Motor neuron (in vitro differentiated cells): Measurements from ENCODE around the gene TAS1R1. TPM values are rescaled to one million over a fixed set of nuclear protein-coding genes. Genes with fewer than 3 reads are reported as not detected.

Source experiments
- ATAC-seq, 8 experiments: fragments of 200-7000 bp; cut with Tn5 transposase; replicated peaks in 6 of 8; 2 replicates each; pipeline ENCODE4 v1.8.0; 2021; ENCODE audit warnings: mild to moderate bottlenecking in 8 of 8, moderate library complexity in 8 of 8
- H3K27ac ChIP-seq, 2 donors: fragments of 250-450 bp; sonication (Bioruptor Pico); 2 replicates each; pipeline ENCODE4 v1.9.0; 2021; ENCODE audit warnings: antibody characterized with exemption in 2 of 2, mild to moderate bottlenecking in 2 of 2, moderate library complexity in 1 of 2
- H3K4me1 ChIP-seq, 2 donors: fragments of 250-450 bp; sonication (Bioruptor Pico); replicated peaks in 1 of 2; 2 replicates each; pipeline ENCODE4 v1.6.1; 2021; ENCODE audit warnings: antibody characterized with exemption in 2 of 2, mild to moderate bottlenecking in 2 of 2, moderate library complexity in 1 of 2
- H3K4me3 ChIP-seq, 5 donors: fragments of 250-450 bp; sonication (Bioruptor Pico); 2 replicates each; pipeline ENCODE4 v1.9.0; 2021; ENCODE audit warnings: antibody characterized with exemption in 5 of 5, mild to moderate bottlenecking in 5 of 5, moderate library complexity in 4 of 5
- WGBS, 10 experiments: fragments of 450-650 bp; shearing (Covaris generic); methylation state at CpG; one replicate each; pipeline ENCODE4 v1.0.0; 2022; 5-methylcytosine and 5-hydroxymethylcytosine counted together
- in situ Hi-C, 9 experiments: fragments of 400-800 bp; cut with MboI; loops; one replicate each; pipeline ENCODE4 v1.15.0; 2021; ENCODE audit warnings: low sequenced_read_pairs in 9 of 9, low pct_unique_long_range_greater_than_20kb in 2 of 9; ENCODE audit not compliant: unreplicated experiment in 9 of 9
- total RNA-seq, 8 experiments: library from RNA; unstranded; fragments of 300-600 nt; gene quantifications; 2 replicates each; pipeline versions ENCODE4 v1.2.3 to v1.2.4, GENCODE V29; 2022

Gene TAS1R1
- total RNA-seq, 8 experiments from 2014 or later: 0.22 to 0.82 (median 0.33) TPM; not detected in 1

DNA sequence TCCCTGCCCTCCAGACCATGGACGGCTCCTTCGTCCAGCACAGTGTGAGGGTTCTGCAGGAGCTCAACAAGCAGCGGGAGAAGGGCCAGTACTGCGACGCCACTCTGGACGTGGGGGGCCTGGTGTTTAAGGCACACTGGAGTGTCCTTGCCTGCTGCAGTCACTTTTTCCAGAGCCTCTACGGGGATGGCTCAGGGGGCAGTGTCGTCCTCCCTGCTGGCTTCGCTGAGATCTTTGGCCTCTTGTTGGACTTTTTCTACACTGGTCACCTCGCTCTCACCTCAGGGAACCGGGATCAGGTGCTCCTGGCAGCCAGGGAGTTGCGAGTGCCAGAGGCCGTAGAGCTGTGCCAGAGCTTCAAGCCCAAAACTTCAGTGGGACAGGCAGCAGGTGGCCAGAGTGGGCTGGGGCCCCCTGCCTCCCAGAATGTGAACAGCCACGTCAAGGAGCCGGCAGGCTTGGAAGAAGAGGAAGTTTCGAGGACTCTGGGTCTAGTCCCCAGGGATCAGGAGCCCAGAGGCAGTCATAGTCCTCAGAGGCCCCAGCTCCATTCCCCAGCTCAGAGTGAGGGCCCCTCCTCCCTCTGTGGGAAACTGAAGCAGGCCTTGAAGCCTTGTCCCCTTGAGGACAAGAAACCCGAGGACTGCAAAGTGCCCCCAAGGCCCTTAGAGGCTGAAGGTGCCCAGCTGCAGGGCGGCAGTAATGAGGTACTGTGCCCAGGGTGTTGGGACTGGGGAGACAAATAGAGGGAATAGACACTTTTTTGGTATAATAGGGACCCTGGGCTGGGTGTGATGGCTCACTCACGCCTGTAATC, 25.7 kb downstream of the TAS1R1 start:
- 15 to 46% (median 36%) methylated on average over 2 to 11 of the region's 19 CpGs; no CpG with 5 or more reads in 2 of the 10 experiments for WGBS, 10 experiments
- Histone ChIP-seq H3K4me1 (peaks cover 22 to 23% of the 10 kb centered on the region in 2 donors), H3K27ac (peak overlapping the region in 1 of 2 donors; percentile 81), H3K4me3 (peak overlapping the region; percentile 62 to 91 (median 83))
- ATAC-seq: no peak
- in situ Hi-C loops: no loop called here

DNA sequence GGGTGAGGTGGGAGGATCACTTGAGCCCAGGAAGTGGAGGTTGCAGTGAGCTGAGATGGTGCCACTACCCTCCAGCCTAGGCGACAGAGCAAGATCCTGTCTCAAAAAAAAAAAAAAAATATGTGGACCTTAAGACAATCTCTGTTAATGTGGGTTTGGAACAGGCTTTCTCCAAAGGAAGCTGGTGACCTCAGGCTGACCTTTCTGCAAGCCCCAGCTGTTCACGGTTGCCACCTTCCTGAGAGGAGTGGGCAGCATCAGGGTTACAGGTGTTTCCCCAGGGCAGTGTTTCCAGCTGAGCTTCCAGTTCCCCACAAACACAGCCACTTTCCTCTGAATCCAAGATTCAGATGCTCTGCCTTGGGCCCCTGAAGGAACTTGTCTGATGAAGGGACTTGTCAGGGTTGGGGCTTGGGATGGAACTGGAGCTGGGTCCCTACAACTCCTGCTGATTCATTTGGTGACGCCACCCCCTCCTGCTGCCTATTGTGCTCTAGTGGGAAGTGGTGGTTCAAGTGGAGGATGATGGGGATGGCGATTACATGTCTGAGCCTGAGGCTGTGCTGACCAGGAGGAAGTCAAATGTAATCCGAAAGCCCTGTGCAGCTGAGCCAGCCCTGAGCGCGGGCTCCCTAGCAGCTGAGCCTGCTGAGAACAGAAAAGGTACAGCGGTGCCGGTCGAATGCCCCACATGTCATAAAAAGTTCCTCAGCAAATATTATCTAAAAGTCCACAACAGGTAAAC, 26.6 kb downstream of the TAS1R1 start:
- in situ Hi-C loops: no loop called here
- Histone ChIP-seq H3K27ac (no peak overlapping the region), H3K4me3 (no peak overlapping the region), H3K4me1 (peaks cover 22 to 23% of the 10 kb centered on the region in 2 donors)
- 80 to 100% (median 92%) methylated on average over 1 to 10 of the region's 10 CpGs; no CpG with 5 or more reads in 2 of the 10 experiments for WGBS, 10 experiments
- ATAC-seq: no peak

DNA sequence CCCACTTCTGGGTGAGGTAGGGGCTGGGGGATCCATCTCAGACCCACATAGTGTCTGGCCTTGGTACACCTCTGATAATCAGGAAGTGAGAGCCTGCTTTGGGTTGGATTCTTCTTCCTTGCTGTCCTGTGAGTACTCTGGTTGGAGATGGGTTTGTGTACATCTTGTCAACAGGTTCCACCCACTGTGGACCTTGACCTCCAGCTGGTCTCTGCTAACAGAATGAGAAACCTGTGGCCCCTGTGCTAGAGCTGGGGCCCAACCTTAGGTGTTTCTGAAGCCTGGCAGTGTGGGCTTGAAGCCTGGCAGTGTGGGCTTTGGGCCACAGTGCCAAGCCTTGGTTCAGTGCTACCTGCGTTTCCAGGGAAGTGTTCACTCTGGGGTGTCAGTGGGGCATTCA, 27.3 kb downstream of the TAS1R1 start:
- no peak overlapping the region for H3K4me3 ChIP-seq
- peaks cover 22 to 23% of the 10 kb centered on the region in 2 donors for H3K4me1 ChIP-seq
- H3K27ac ChIP-seq: no peak overlapping the region
- in situ Hi-C loops: no loop called here
- 60 to 100% (median 100%) methylated on average over 1 of the region's 1 CpG; no CpG with 5 or more reads in 7 of the 10 experiments for WGBS, 10 experiments
- ATAC-seq: no peak

DNA sequence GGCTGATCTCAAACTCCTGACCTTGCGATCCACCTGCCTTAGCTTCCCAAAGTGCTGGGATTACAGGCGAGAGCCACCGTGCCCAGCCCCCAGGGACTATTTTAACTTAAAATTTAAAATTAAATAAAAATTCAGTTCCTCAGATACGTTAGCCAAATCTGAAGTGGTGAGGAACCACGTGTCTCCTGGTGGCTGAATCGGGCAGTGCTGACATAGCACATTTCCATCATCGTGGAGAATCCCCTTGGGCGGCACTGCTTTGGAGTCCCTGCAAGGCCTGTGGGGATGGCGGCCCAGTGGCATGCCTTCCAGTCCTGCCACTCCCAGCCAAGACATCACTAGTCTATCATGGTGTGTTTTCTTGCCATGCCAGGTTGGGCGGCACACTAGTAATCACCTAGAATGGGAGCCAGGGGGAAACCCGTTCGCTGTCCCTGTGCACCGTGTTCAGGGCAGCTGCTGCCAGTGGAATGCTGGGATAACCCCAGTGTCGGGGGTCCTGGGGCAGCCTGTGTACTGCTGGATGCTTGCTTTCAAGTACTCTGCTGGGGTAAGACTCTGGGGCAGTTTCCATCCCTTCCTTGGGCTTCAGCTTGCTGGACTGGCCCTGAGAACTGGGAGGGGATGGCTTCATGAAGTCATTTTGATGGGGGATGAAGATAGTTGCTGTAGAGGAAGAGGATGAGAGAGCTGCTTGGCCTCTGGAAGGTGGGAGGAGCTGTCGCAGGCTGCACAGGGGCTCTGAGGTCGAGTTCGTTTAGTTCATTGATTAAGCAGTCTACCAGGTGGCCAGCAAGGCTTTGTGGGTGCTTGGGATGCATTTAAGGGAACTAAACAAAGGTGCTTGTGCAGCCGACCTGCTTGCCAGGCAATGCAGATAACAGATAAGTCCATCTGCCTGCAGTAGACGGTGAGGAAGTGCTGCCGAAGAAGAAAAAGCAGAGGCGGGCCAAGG, 29.3 kb downstream of the TAS1R1 start:
- in situ Hi-C loops: no loop called here
- no peak overlapping the region for H3K27ac ChIP-seq
- 17 to 100% (median 82%) methylated on average over 1 to 19 of the region's 21 CpGs; no CpG with 5 or more reads in 2 of the 10 experiments for WGBS, 10 experiments
- no peak overlapping the region for H3K4me3 ChIP-seq
- ATAC-seq: no peak
- H3K4me1 ChIP-seq: peaks cover 14% of the 10 kb centered on the region in 2 donors

DNA sequence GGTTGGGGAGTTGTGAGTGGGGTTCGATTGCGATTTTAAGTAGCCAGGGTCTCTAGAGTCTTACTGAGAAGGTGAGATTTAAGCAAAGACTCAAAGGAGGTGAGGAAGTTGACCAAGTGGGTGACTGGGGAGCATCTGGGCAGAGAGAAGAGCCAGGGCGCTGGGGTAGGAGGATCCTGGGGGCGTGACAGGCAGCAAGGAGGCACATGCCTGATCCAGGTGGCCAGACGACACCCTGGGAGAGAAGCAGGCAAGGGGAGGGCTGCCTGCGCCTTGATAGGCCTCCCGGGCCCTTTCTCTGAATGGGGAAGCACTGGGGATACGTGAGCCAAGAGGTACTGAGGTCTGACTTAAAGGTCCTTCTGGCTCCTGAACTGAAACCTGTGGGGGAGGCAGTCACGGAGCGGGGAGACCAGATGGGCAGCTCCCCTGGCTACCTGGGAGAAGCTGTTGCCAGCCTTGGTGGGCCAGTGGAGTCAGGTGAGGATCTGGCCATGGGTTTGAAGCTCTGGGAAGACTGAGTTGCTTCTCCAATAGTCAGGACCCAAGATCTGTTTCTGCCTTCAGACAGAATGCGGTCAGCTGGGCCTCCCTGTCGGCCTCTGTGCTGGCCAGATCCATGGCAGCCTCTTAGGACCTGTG, 30.1 kb downstream of the TAS1R1 start:
- Histone ChIP-seq H3K4me1 (peaks cover 13% of the 10 kb centered on the region in 2 donors), H3K27ac (no peak overlapping the region), H3K4me3 (no peak overlapping the region)
- in situ Hi-C loops: no loop called here
- WGBS, 10 experiments: 84 to 100% (median 97%) methylated on average over 1 to 10 of the region's 12 CpGs; no CpG with 5 or more reads in 4 of the 10 experiments
- no peak for ATAC-seq

DNA sequence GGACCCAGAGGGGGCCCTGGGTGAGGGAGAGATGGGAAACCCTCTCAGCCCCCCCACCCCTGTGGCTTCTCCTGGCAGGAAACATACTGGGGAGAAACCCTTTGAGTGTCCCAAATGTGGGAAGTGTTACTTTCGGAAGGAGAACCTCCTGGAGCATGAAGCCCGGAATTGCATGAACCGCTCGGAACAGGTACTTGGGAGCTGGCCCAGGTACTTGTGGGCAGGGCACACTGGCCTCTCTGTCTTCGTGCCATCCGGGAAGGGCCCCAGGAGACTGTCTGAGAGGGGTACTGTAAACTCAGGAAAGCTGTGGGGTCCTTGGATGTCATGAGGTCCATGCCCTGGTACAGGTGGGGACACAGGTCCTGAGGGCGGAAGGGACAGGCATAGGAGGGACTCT, 30.7 kb downstream of the TAS1R1 start:
- peaks cover 9% of the 10 kb centered on the region in 2 donors for H3K4me1 ChIP-seq
- H3K27ac ChIP-seq: no peak overlapping the region
- 91 to 100% (median 100%) methylated on average over 2 to 7 of the region's 7 CpGs; no CpG with 5 or more reads in 6 of the 10 experiments for WGBS, 10 experiments
- H3K4me3 ChIP-seq: no peak overlapping the region
- ATAC-seq: peak in 4 of 8 experiments; percentile 3 to 12 (median 4)
- in situ Hi-C loops: no loop called here

DNA sequence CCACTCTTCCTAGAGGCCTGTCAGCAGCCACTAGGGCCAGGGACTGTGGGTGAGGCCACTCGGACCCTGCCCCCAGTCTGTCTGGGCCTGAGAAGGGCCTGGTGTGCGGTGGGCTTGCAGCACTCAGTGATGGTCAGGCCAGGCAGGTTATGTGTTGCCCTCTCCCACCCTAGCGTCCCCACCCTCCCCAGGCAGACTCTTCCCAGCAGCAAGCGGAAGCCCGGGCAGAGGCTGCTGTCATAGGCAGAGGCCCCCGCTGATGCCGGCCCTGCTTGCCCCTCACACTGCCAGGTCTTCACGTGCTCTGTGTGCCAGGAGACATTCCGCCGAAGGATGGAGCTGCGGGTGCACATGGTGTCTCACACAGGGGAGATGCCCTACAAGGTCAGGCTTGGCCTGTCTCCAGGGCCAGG, 31.3 kb downstream of the TAS1R1 start:
- in situ Hi-C loops: no loop called here
- no peak overlapping the region for H3K27ac ChIP-seq
- peak in 5 of 8 experiments; percentile 3 to 23 (median 7) for ATAC-seq
- no peak overlapping the region for H3K4me3 ChIP-seq
- WGBS, 10 experiments: 100% methylated on average over 4 of the region's 11 CpGs; no CpG with 5 or more reads in 9 of the 10 experiments
- H3K4me1 ChIP-seq: peaks cover 4% of the 10 kb centered on the region in 2 donors

DNA sequence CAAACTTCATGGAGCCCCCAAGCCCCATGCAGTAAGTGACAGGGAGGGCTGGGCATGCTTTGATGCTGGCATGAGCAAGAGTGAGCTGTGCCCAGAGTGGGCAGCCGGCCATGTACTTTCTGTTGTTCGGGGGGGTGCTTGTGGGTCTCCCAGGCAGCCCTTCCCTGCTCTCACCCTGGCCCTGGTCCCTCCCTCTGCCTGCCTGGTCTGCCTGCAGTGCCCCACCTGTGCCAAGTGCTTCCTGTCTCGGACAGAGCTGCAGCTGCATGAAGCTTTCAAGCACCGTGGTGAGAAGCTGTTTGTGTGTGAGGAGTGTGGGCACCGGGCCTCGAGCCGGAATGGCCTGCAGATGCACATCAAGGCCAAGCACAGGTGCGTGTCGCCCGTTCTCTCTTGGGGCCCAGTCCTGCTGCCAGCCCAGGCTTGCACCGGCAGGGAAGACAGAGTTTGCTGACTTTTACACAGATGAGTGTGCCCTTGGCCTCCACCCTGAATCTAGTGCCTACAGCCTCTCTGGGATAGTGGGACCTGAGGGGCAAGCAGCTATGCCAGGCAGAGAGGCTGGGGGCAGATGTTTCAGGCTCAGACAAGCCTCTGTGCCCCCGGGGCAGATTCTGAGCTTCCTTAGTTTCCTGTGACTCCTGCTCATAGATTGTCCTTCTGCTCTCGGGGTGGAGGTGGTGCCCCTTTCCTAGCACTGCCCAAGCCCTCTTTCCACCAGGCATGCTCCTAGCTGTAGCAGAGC, 32.3 kb downstream of the TAS1R1 start:
- in situ Hi-C loops: no loop called here
- H3K27ac ChIP-seq: no peak overlapping the region
- 76 to 100% (median 84%) methylated on average over 1 to 6 of the region's 13 CpGs; no CpG with 5 or more reads in 4 of the 10 experiments for WGBS, 10 experiments

DNA sequence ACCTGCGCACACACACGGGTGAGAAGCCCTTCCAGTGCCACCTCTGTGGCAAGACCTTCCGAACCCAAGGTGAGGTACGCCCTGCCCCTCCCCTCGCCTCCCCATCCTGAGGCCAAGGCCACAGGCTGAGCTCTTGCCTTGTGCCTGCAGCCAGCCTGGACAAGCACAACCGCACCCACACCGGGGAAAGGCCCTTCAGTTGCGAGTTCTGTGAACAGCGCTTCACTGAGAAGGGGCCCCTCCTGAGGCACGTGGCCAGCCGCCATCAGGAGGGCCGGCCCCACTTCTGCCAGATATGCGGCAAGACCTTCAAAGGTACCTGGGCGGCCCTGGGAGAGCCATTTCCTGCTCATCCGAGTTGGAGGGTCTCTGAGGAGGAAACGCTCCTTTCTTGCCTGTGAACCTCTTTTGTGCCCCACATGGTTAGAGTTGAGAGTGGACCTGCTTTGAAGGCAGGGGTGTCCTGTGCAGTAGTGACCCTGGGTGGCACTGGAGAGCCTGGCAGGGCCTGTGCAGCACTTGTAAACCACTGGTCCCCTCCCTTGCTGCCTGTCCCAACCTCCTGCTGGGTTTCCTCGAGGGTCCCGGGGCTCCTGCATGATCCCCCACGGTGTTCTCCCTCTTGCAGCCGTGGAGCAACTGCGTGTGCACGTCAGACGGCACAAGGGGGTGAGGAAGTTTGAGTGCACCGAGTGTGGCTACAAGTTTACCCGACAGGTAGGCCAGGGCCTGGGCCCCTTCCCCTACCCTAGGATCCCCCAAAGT, 33.2 kb downstream of the TAS1R1 start:
- 64 to 98% (median 86%) methylated on average over 1 to 9 of the region's 25 CpGs; no CpG with 5 or more reads in 4 of the 10 experiments for WGBS, 10 experiments
- in situ Hi-C loops: no loop called here
- Histone ChIP-seq H3K27ac (peak overlapping the region in 1 of 2 donors; percentile 20), H3K4me3 (no peak overlapping the region), H3K4me1 (no peaks in the 10 kb centered on the region)
- ATAC-seq: peak in 2 of 8 experiments; percentile 4 to 7

More for the DNA sequence above, 32.3 kb downstream of the TAS1R1 start:
- Histone ChIP-seq H3K4me1 (no peaks in the 10 kb centered on the region), H3K4me3 (no peak overlapping the region)
- ATAC-seq: peak in 2 of 8 experiments; percentile 3 to 18

DNA sequence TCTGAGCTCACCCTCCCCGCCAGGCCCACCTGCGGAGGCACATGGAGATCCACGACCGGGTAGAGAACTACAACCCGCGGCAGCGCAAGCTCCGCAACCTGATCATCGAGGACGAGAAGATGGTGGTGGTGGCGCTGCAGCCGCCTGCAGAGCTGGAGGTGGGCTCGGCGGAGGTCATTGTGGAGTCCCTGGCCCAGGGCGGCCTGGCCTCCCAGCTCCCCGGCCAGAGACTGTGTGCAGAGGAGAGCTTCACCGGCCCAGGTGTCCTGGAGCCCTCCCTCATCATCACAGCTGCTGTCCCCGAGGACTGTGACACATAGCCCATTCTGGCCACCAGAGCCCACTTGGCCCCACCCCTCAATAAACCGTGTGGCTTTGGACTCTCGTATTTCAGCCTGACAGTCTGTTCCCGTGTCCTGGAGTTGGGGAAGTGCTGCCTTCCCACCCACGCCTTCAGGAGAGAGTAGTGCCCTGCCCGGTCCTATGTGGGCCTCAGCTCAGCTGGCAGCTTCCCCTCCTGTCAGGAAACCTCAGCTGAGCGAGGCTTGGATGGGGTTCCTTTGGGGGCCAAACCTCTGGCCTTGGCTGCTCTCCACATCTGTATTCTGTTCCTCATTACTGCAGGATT, 33.9 kb downstream of the TAS1R1 start:
- H3K4me3 ChIP-seq: no peak overlapping the region
- ATAC-seq: peak in 2 of 8 experiments; percentile 2 to 5
- 57 to 90% (median 81%) methylated on average over 1 to 10 of the region's 24 CpGs; no CpG with 5 or more reads in 5 of the 10 experiments for WGBS, 10 experiments
- in situ Hi-C loops: no loop called here
- H3K4me1 ChIP-seq: no peaks in the 10 kb centered on the region
- H3K27ac ChIP-seq: no peak overlapping the region
